Activated CD4-positive, alpha-beta T cell treated with anti-CD3 and anti-CD28 coated beads for 4 hours (primary cell): ENCODE data around the gene TAPBP.
"Not testable (repeated sequence)": the region's sequence is repeated elsewhere in the genome, so short reads cannot be mapped to it uniquely, and the experiment has no call there.

Experiments used
- DNase-seq, 2 donors: peaks; one replicate each; pipeline ENCODE4 v3.0.0-alpha.2; 2020

Gene TAPBP

DNA sequence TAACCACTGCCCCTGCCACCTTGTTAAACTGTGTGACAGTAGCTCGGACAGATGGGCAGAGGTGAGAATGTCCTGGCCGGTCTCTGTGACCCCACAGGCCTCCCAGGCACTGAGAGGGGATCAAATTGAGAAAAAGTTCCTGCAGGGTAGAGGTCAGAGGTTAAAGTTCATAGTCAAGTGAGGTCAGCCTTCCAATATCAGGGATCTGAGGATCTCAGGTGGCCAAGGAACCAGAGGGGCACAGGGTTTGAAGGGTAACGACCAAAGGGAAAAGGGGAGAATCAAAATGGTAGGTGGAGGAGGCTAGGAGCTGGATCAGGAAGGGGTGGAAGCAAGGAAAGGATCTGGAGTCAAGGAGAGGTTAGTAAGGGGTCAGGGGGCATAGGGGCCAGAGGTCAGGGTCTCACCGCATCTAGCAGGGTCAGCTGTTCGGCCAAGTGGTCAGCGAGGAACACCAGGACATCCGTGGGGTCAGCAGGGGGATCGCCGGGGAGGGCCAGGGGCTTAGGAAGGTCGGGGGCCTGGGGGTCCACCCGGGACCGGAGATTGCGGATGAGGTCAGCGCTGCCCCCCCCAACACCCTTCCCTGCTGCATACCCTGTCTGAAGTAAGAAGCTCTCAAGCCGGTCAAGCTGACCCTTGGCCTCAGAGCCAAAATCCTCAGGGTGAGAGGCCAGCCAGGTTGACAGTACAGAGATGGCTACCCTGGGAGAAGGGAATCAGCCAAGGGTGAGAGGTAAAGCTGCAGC lies 18.1 kb downstream of the TAPBP start:
- no peak for DNase-seq

- DNase-seq: no peak
These were observed 19.6 kb downstream of the TAPBP start for GRCh38 chr6:33294086-33294823.

GRCh38 chr6:33292996-33293682 lies 20.7 kb downstream of the TAPBP start:
- DNase-seq: no peak

GRCh38 chr6:33290459-33290858 lies 23.4 kb downstream of the TAPBP start:
- DNase-seq: no peak

- no peak for DNase-seq
These were observed 24.0 kb downstream of the TAPBP start for GRCh38 chr6:33289784-33290315.

DNA sequence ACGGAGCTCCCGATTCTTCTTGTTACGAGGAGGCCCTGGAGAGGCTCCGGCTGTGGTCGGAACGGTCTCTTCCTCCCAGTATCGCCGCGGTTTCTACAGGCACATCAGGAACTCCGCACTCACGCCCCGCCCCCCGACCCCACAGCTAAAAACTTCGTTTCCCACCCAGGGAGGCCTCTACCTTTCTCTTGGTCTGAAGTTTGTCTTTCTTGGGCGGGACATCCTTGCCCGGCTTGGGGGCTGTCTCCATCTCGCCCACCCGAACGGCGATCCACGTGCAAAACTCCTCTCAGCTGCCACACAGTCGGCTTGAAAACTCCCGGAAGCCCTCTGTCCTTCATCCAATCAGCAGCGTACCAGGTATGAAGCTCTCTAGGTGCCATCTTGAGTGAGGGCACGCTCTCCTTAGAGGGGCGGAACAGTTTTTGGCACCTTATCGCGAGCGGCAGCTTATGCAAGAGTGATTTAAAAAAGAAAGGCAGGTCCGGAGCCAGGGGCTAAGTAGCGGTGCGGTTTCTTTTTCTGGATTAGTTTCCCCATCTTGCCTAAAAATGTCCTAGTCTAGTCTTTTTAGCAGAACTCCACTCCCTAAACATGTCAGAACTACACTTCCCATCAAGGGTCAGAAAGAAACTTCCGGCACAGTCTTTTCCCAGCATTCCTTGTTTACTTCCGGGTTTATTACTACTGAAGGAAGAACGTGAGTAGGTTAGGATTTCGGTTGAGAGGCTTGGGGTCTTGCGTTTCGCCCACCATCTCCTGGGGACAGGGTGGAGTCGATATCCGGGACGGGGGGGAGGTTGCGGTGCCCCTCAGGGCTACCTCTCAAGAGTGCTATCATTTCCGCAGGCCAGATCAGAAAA lies 24.7 kb downstream of the TAPBP start, which contains the start of the genes PFDN6 and WDR46:
Gene PFDN6 (plus strand): TSS at position 681 of the 863 bp plus-strand sequence. CDS start 256 bp downstream, outside the sequence.
Gene WDR46 (minus strand): TSS at position 319 of the 863 bp plus-strand sequence. CDS start 69 bp downstream, at position 250.
- DNase-seq: peak; percentile 77 to 79

- DNase-seq: no peak
These were observed 25.5 kb downstream of the TAPBP start for GRCh38 chr6:33288141-33288920.

DNA sequence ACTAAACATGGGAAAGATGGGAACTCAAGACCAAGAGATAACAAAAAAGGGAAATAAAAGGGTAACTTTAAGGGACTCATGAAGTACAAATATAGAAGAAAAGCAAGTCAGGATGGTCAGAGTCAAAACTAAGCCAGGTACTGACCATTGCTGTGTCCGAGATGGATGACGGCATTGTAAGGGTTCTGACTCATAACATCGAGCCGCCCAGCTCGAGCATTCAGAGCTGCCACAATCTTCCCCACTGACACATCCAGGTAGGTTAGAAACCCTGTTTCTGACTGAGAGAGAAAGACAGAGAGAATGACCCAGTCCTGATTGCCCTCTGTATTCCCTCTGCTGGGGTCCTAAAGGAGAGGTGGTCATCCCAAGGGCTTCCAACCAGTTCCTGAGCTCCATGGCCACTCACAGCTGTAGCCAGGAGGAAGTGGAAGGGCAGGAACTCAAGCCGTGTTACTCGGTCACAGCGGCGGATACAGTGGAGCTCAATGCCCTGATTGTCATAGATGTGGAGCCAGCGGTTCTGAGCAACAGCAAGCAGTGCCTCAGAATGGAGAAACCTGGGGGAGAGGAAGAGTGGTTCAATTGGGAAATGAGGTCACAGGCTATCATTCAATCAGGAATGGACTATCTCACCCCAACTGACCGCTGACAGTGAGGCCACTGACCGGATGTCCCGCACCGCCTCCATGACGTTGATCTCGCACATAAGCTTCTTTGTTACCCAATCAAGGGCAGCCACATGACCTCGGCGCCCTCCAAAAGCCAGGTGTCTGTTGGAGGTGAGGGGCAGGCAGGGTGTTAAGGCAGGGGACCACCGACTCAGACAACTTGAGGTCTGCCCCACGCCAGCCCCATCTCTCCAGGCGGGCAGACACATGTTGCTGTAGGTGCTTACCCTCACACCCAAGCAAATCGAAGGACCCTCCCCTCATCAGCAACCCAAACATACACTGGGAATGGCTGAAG lies 26.6 kb downstream of the TAPBP start:
- no peak for DNase-seq

- DNase-seq: not testable (repeated sequence)
These were observed 28.7 kb downstream of the TAPBP start for GRCh38 chr6:33285214-33285613.

GRCh38 chr6:33280539-33280938 lies 33.3 kb downstream of the TAPBP start:
- DNase-seq: no peak

- no peak for DNase-seq
These were observed 33.8 kb downstream of the TAPBP start for GRCh38 chr6:33279971-33280511.

DNA sequence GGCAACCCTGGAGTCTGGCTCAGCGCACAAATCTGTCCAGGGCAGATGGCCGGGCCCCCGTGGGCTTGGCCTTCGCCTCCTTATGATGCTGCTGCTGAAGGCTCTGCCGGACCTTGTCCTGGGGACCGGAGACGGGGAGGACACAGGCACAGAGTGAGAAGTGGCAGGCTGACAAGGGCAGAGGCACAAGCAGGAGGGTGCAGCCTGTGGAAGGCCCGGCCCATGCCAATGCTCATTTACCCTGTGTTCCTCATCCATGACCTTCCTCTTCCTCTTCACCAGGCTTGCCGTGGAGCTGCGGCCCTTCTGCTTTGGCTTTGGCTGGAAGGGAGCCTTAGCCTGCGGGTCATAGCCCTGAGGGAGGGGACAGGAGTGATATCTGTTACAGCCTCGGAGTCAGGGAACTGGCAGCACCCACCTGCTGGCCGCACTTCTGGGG lies 34.6 kb downstream of the TAPBP start:
- DNase-seq: no peak

GRCh38 chr6:33278810-33279209 lies 35.1 kb downstream of the TAPBP start:
- DNase-seq: no peak

DNA sequence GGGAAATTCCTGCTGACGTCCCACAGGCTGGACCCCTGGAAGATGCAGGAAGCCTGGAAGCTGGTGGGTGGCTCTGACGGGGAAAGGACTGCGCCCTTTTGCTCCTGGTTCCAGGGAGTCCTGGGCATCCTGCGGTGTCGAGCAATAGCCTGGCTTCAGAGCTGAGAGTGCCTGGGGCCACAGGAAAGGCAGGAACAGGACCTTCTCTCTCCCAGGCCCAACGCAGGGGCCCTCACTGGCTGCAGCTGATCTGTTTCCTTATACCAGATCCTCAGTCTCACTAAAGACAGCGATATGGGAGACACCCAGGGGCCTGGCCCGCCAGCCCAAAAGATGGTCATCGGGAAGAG lies 35.5 kb downstream of the TAPBP start:
- DNase-seq: no peak

DNA sequence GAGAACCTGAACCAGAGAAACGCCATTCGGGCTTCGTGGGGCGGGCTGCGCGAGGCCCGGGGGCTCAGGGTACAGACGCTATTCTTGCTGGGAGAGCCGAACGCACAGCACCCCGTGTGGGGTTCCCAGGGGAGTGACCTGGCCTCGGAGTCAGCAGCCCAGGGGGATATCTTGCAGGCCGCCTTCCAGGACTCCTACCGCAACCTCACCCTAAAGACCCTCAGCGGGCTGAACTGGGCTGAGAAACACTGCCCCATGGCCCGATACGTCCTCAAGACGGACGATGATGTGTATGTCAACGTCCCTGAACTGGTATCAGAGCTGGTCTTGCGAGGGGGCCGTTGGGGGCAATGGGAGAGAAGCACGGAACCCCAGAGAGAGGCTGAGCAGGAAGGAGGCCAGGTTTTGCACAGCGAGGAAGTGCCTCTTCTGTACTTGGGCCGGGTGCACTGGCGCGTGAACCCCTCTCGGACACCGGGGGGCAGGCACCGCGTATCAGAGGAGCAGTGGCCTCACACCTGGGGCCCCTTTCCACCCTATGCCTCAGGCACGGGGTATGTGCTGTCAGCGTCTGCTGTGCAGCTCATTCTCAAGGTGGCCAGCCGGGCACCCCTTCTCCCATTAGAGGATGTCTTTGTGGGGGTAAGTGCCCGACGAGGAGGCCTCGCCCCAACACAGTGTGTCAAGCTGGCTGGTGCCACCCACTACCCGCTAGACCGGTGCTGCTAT lies 36.1 kb downstream of the TAPBP start:
- DNase-seq: peak in 1 of 2 donors; percentile 36

DNA sequence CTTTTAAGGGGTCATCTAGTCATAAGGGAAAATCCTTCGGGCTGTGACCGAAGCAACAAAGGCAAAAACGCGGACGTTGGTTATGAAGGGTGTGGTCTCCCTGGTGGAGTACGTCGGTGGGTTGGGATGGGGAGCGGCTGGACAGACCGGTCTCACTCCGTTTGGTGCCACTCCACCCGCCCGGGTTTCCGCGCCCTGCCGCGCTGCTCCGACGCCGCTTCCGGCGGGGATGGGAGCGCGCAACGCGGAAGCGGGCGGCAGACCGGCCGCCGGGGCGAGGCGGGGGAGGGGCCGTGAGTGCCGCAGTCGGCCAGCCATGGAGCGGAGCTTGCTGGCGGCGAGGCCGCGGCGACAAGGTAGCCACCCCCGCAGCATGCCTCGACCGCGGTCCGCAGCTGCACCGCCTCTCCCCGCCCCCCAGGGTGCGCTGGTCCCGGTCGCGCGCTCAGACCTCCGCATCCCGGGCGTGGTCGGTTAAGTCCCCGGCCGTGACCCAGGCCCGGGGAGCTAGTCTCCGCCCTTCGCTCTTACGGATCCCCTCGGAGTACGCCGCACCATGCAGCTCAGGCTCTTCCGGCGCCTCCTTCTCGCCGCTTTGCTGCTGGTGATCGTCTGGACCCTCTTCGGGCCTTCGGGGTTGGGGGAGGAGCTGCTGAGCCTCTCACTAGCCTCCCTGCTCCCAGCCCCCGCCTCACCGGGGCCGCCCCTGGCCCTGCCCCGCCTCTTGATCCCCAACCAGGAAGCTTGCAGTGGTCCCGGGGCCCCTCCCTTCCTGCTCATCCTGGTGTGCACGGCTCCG lies 36.8 kb downstream of the TAPBP start, which contains the start of gene B3GALT4:
Gene B3GALT4 (plus strand): TSS at position 260 of the 799 bp plus-strand sequence. CDS start 297 bp downstream, at position 557.
- peak; percentile 57 to 70 for DNase-seq

GRCh38 chr6:33276581-33276863 lies 37.4 kb downstream of the TAPBP start:
- DNase-seq: no peak
